Activated B cell treated with CpG ODN at 0.5 μM for 24 hours (primary cell): ENCODE data around the gene SYT4. TPM values are rescaled to one million over a fixed set of nuclear protein-coding genes. Genes with fewer than 3 reads are reported as not detected.
A peak's percentile ranks its signal among the peaks of the same experiment; 100 is the strongest.

Source experiments
- ATAC-seq: fragments of 200-7000 bp; cut with Tn5 transposase; one replicate; pipeline ENCODE4 v1.10.0; 2021; ENCODE audit warnings: low read depth, mild to moderate bottlenecking, moderate library complexity
- CTCF ChIA-PET: fragments of 350-600 bp; sonication (Branson Sonifier 250); formaldehyde crosslinking; loops from one replicate; lab custom pipeline; 2021; ENCODE audit warnings: antibody characterized with exemption; lab: Charles Lee
- POLR2A ChIA-PET: fragments of 350-600 bp; sonication (Branson Sonifier 250); formaldehyde crosslinking; loops from one replicate; lab custom pipeline; 2021; ENCODE audit warnings: antibody characterized with exemption; lab: Charles Lee
- DNase-seq: peaks from one replicate; pipeline ENCODE4 v3.0.0; 2022
- H3K27ac Mint-ChIP-seq: one replicate; pipeline ENCODE4 v1.8.0; 2020; ENCODE audit warnings: mixed read lengths
- H3K27me3 Mint-ChIP-seq: one replicate; pipeline ENCODE4 v1.8.0; 2021; ENCODE audit warnings: mixed read lengths
- H3K36me3 Mint-ChIP-seq: one replicate; pipeline ENCODE4 v1.8.0; 2021; ENCODE audit warnings: low read depth, mixed read lengths
- H3K4me1 Mint-ChIP-seq: one replicate; pipeline ENCODE4 v1.8.0; 2021; ENCODE audit warnings: mixed read lengths
- H3K4me3 Mint-ChIP-seq: one replicate; pipeline ENCODE4 v1.8.0; 2020; ENCODE audit warnings: mild to moderate bottlenecking, mixed read lengths
- H3K9me3 Mint-ChIP-seq: one replicate; pipeline ENCODE4 v1.8.0; 2020; ENCODE audit warnings: mixed read lengths
- CTCF ChIP-seq: fragments of 200-600 bp; IDR thresholded peaks from one replicate; pipeline ENCODE4 v1.8.0; 2022; ENCODE audit warnings: antibody characterized with exemption, mild to moderate bottlenecking
- intact Hi-C: fragments of 100-400 bp; cut with micrococcal nuclease; formaldehyde crosslinking; loops from one replicate; pipeline ENCODE4 v1.15.1; 2024
- total RNA-seq: library from RNA; stranded (reverse); gene quantifications from 2 replicates; pipeline ENCODE4 v1.2.3, GENCODE V29; 2022

The SYT4 gene
- total RNA-seq, 1 donor from 2014 or later = not detected

- no peak for TF ChIP-seq CTCF
- Mint-ChIP-seq H3K27me3 (peaks cover 3% of the 10 kb centered on the region), H3K9me3 (no peaks in the 10 kb centered on the region), H3K4me1 (no peaks in the 10 kb centered on the region), H3K36me3 (no peaks in the 10 kb centered on the region), H3K4me3 (no peak overlapping the region), H3K27ac (no peak overlapping the region)
- DNase-seq (no peak), ATAC-seq (no peak)
- CTCF ChIA-PET = interaction anchor here (0.7 kb wide), 1 partner anchor 1162 kb away, joined by 3 read pairs; no protein-coding TSS in a partner anchor
- POLR2A ChIA-PET = no interaction called here
- intact Hi-C loops = no loop called here
These were observed 799 bp downstream of the SYT4 start for GRCh38 chr18:43276491-43276890.

GRCh38 chr18:43275546-43275945 lies 1.7 kb downstream of the SYT4 start:
- no peak for TF ChIP-seq CTCF
- Mint-ChIP-seq H3K4me3 (no peak overlapping the region), H3K4me1 (no peaks in the 10 kb centered on the region), H3K27ac (no peak overlapping the region), H3K9me3 (no peaks in the 10 kb centered on the region), H3K27me3 (peaks cover 3% of the 10 kb centered on the region), H3K36me3 (no peaks in the 10 kb centered on the region)
- CTCF ChIA-PET = no interaction called here
- ATAC-seq (no peak), DNase-seq (no peak)
- POLR2A ChIA-PET = no interaction called here
- intact Hi-C loops = no loop called here

- TF ChIP-seq CTCF = no peak
- CTCF ChIA-PET = interaction anchor here (4.3 kb wide), 1 partner anchor 1161 kb away, joined by 68 read pairs; no protein-coding TSS in a partner anchor
- Mint-ChIP-seq H3K27ac (no peak overlapping the region), H3K27me3 (peaks cover 3% of the 10 kb centered on the region), H3K4me1 (no peaks in the 10 kb centered on the region), H3K36me3 (no peaks in the 10 kb centered on the region), H3K4me3 (no peak overlapping the region), H3K9me3 (no peaks in the 10 kb centered on the region)
- intact Hi-C loops = no loop called here
- DNase-seq (no peak), ATAC-seq (no peak)
- POLR2A ChIA-PET = no interaction called here
These were observed 2.8 kb downstream of the SYT4 start for GRCh38 chr18:43274526-43274925.

- ATAC-seq (peak; percentile 34), DNase-seq (no peak)
- peak; percentile 83 for TF ChIP-seq CTCF
- CTCF ChIA-PET = interaction anchor here (1.0 to 4.3 kb wide), 7 partner anchors 9 to 1219 kb away, joined by 3 to 68 read pairs (median 5); no protein-coding TSS in a partner anchor
- intact Hi-C loops = loop anchor here (1.0 to 2.0 kb wide), 2 partner anchors 973 to 1158 kb away; no protein-coding TSS in a partner anchor
- Mint-ChIP-seq H3K4me3 (no peak overlapping the region), H3K27me3 (peaks cover 3% of the 10 kb centered on the region), H3K27ac (no peak overlapping the region), H3K36me3 (no peaks in the 10 kb centered on the region), H3K4me1 (no peaks in the 10 kb centered on the region), H3K9me3 (no peaks in the 10 kb centered on the region)
- POLR2A ChIA-PET = no interaction called here
These were observed 5.5 kb downstream of the SYT4 start for GRCh38 chr18:43271593-43272432.

- CTCF ChIA-PET = no interaction called here
These were observed 9.5 kb downstream of the SYT4 start for GRCh38 chr18:43267818-43268217.

More at GRCh38 chr18:43267818-43268217, 9.5 kb downstream of the SYT4 start:
- no peak for DNase-seq
- H3K4me1 Mint-ChIP-seq = no peaks in the 10 kb centered on the region
- intact Hi-C loops = no loop called here
- ATAC-seq = no peak
- no peak overlapping the region for H3K4me3 Mint-ChIP-seq
- peaks cover 2% of the 10 kb centered on the region for H3K9me3 Mint-ChIP-seq
- H3K27ac Mint-ChIP-seq = no peak overlapping the region
- H3K36me3 Mint-ChIP-seq = no peaks in the 10 kb centered on the region
- POLR2A ChIA-PET = no interaction called here
- no peak for TF ChIP-seq CTCF
- H3K27me3 Mint-ChIP-seq = no peaks in the 10 kb centered on the region
